ENCODE results near the gene DYNLT1.
"Not testable (repeated sequence)": the region's sequence is repeated elsewhere in the genome, so short reads cannot be mapped to it uniquely, and the experiment has no call there.

Gene DYNLT1

DNA sequence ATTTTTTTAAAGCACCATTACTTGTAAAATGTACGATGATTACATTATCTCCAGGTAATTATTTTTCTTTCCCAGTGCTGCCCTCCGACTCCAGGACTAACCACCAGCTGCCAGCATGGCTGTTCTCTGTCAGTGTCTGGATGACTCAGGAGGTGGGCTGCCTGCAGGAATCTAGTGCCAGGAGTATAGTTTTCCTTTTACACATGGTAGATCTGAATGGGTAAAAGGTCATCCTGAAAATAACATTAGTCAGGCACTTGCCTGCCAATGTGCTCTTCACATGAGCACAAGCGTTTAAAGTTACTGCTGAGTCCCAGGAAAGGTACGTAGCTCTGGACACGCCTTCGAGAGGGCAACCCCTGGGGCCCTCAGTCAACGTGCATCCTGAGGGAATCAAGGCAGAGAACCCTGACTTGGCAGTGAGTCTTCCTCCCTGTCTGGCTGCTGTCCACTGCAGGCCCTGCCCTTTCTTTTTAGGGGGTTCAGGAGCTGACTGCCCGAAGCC, 2.4 kb downstream of the DYNLT1 start:
- DNase-seq (ENCODE audit: low read depth) = peak; percentile 66

DNA sequence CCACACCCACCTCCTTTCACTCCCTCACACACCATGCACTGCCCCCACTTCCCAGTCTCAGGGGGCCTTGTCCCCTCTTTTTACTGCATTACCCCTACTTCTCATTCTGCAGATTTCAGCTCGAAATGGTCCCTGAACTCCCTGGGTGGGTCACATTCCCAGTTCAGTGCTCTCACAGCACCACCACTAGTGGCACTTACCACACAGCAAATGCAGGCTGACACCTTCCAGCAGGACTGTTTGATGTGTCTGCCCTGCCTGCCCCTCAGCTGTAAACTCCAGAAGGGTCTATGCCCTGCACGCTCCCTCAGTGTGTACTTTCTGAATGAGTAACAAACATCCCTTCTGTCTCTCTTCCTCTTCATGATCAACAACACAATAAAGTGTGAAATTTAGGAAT, 4.0 kb downstream of the DYNLT1 start:
- DNase-seq (ENCODE audit: low read depth) = no peak

DNA sequence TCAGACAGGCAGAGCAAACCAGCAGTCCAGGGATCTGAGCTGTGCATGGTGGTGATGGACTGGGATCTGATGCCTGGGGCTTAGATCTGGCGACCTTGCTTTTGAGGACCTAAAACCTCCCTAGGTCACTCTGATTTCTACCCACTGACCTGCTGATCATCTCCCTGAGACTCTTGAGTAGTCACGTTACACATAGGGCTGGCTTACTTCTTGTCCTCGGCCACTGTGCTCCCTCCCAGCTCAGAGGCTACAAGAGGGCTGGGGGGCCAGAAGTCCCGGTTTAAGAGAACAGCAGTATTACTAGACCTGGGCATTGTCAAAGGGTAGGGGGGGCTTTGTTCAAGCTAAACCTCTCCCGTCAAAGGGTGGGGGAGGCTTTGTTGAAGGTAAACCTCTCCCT, 5.5 kb downstream of the DYNLT1 start:
- no peak for DNase-seq (ENCODE audit: low read depth)

DNA sequence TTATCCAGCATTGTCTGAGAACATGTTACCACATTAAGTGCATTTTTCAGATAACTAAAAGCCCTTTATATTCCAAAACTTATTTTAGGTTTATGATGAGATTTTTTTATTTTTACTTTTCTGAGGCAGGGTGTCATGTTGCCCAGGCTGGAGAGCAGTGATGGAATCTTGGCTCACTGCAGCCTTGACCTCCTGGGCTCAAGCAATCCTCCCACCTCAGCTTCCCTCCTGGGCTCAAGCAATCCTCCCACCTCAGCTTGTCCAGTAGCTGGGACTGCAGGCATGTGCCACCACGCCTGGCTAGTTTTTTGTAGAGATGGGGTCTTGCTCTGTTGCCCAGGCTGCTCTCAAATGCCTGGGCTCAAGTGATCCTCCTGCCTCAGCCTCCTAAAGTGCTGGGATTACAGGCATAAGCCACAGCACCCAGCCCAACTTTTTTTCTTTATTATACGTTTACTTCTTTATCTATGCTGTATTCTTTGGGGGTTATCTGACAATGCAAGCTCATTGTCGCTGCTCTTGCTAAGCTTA, 6.2 kb downstream of the DYNLT1 start:
- peak; percentile 11 for DNase-seq (ENCODE audit: low read depth)

DNA sequence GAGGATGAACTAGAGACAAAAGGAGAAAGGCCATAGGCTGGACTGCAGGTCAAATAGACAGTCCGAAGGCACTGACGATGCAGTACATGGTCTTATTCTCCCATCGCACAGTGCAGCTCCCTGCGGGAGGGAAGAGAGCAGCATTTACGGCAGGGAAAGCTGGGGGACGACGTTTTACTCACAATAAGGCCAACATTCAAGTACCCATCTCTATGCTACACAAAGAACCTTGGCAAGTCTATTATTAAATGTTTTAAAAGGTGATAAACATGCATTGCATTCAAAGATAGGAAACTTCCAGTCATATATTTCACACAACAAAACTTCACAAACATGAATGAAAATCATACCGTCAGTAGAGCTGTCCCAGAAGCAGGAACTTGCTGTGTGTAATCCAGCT, 7.8 kb downstream of the DYNLT1 start:
- DNase-seq (ENCODE audit: low read depth) = no peak

DNA sequence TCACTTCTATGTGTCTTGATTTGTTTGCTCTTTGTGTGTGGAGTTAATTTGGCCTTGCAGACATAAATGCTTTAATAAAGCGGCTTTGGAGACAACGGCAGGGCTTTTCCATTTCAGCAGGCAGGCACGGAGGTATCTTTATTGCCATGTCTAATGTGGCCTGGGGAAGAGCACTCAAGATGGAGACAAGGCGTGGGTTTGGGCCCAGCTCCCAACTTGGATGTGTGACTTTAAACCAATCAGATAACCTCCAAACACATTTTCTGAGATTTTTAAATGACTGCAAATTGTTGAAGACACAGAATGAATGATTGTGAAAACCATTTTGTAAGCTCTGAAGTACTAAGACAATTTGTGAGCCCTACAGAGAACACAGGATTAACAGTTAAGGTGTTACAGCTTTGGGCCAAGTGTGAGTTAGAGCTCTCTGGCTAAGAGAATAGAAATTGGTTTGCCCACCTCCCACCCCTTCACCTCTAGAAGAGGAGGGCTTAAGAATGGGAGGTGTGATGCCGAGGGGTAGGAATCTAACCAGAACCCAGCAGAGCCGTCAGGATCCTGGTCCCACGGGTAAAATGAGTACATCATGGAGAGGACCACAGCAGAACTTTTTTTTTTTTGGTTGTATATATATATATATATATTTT, 9.0 kb downstream of the DYNLT1 start:
- DNase-seq (ENCODE audit: low read depth) = no peak

DNA sequence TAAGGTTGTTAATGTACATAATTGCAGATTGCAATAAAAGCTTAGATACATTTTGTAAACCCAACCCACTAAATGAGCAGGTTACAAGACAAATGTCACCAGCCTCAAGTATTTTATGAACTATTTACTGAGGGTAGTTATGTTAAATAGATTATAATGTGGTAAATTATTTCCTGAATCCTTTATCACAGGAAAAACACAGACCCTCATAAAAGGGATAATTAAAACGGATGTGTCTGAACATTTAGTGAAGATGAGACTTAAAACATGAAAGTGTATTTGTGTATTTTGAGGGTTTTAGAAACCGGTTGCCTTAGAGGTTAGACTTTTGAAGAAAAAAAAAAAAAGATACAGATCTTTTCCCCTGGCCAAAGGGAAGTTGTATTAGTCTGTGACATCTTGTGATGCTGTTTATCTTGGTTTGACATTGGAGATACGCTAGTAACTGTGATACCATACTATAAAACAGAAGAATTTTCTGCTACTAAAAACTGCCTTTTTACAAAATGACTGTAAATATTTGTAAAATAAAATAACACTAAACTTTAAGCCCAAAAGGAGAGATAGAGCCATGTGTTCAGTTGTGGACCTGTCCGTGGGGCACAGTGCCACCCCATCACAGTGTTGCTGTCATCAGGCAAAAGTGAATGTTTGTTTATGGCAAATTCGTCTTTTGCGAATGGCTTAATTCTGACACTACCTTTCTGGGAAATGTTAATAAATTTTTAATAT, 9.7 kb downstream of the DYNLT1 start:
- DNase-seq (ENCODE audit: low read depth) = no peak

DNA sequence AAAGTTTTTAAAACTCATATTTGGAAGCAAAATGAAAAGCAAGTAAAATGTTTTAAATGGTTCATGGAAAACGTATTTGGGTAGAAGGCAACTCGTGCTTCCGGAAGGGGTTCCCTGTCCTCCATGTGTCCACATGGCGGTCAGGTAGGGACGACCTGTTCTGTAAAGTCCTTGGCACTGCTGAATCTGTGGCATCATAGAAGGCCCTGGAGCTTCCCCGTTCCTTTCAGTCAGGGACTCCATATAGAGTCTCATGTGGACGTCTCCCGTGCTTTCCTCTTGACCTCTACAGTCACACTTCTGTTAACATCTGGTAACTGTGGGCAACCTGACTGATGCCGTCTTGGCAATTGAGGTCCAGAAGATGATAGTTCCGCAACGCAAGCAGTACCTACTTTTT, 11.4 kb downstream of the DYNLT1 start:
- DNase-seq (ENCODE audit: low read depth) = no peak

DNA sequence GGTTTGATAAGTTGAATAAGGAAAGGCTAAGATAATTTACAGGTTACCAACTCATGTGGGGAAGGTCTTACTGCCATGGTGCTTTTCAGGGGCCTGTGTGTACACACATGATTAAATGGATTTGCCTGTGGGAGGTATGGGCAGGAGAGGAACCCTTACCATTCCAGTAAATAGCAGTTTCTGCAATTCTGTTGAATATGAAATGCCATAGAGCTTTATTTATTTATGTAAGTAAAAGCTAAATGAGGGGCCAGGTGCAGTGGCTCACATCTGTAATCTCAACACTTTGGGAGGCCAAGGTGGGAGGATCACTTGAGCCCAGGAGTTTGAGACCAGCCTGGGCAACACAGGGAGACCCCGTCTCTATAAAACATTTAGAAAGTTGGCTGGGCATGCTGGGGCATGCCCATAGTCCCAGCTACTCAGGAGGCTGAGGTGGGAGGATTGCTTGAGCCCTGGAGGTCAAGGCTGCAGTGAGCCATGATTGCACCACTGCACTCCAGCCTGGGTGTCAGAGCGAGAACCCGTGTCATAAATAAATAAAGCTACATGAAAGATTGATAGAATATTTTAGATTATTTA, 11.9 kb downstream of the DYNLT1 start:
- DNase-seq (ENCODE audit: low read depth) = not testable (repeated sequence)

DNA sequence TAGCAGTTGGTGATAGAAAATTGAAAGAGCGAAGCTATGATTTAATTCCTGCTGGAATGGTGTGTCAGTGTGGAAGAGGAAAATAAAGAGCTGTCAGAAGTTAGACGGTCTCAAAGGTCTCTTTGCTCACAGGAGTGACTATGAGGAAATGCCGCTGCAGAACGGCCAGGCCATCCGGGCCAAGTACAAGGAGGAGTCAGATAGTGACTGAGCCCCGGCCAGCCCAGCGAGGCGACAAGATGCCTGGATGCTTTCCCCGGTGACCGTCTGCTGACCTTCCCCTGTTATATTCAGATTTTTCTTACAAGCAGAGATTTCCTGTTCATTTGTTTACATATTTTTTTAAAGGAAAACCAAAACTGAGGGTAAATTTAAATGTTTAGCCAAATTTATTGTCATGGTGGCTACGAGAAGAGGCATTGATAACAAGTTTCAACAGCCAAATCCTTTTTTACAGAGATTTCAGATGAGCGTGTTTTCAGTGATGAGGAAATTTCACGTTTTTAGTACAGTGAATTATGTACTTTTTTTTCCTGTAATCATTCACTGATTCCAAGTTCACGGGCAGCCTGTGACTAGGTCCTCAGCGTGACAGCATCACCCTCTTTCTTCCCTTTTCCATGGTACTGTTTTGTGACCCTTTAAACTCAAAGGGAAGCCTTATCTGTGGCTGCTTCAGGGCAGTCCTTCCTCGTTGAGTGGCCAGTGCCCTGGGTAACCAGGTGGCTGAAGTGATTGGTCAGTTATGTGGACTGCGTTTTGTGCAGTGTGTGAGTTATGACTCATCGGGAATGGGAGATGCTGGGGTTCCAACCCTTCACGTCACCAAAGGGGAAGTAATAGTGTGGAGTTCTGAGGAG, 12.6 kb downstream of the DYNLT1 start:
- peak; percentile 83 for DNase-seq (ENCODE audit: low read depth)

DNA sequence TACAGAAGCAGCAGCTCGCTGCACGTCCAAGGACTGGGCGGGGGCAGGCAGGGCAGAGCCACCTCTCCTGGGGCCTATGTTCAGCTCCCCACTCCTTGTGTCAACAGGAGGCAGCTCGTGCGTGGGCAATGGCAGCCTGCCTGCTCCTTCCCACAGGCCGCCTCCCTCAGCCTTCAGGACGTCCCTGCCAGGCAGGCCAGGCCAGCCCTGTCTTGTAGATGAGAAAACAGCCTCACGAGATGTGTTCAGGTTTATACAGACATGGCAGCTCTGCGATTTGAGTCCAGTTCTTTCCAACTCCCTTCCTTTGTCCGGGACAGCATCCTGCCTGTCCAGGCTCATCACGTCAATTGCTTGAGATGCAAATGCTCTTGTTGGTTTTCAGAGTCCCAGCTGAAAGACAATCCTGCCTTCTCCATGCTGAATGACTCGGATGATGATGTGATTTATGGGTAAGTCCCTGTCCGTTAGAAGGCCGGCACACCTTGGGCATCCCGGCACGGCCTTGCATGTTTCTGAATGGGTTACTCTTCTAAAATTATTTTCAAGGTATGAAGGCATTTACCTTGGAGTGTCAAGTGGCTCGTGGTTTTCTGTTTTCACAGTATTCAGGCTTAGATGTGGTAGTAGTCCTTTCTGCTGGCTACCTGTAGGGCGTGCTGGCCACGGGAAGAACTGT, 13.5 kb downstream of the DYNLT1 start:
- DNase-seq (ENCODE audit: low read depth) = peak; percentile 37

DNA sequence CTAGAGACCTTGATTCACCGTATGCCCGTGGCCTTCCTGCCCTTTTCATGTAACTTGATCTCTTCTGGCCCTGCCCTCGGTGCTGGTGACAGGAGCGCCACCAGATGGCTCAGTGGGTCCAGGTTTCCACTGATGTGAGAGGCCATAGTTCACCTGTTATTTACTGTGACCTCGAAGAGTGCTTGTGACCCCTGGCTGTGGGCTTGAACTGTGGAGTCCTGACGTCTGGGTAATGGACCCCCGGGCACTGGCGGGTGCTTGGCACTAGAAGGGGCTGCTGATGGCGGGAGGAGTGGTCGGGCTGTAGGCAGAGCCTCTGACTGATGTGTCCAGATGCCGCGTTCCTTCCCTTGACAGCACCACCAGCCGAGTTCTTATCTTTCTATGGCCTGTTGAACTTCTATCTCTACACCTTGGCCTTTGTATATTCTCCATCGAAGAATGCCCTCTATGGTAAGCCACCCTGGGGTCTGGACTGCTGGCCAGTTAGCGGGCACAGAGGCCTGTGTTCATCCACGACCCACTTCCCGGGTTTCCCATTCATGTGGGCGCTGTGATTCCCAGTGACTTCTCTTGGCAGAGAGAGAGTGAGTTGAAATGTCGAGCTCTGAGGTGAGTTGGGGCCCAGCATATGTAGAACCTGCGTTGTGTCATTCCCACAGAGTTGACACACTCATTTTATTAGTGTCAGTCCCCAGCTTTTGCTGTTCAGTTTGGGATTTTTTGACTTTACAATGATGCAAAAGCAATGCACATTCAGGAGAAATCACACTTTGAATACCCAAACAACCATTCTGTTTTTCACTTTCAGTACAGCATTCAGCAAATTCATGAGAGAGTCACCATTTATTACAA, 14.9 kb downstream of the DYNLT1 start:
- no peak for DNase-seq (ENCODE audit: low read depth)

DNA sequence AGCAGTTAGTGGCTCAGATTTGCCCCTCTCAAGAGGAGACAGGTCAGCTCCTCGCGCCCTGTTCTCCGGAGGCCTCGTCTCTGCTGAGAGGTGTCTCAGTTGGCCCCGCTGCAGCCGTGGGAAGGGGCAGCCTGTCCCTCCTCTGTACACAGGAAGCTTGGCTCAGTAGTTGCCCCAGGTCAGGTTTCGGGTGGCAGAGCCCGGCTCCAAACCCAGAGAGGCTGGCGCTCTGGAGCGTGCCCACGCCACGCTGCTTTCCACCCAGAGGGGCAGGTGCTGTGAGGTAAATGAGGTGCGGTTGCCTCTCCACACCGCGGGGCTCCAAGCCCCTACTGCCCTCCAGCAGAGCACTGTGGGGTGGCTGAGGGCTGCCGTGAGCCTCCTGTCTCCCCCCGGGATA, 16.0 kb downstream of the DYNLT1 start:
- no peak for DNase-seq (ENCODE audit: low read depth)

DNA sequence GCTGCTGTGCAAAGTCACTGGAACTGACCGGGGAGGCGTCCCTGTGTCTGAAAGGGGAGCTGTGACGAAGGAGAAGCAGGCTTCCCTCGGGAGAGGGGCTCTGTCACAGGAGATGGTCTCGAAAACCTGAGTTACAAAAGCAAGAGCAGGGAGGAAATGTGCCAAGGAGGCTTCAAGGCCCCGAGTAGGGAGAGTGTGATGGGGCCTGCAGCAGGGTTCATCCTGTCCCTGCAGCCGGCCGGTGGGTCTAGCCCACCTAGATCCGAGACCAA, 16.7 kb downstream of the DYNLT1 start:
- no peak for DNase-seq (ENCODE audit: low read depth)

DNA sequence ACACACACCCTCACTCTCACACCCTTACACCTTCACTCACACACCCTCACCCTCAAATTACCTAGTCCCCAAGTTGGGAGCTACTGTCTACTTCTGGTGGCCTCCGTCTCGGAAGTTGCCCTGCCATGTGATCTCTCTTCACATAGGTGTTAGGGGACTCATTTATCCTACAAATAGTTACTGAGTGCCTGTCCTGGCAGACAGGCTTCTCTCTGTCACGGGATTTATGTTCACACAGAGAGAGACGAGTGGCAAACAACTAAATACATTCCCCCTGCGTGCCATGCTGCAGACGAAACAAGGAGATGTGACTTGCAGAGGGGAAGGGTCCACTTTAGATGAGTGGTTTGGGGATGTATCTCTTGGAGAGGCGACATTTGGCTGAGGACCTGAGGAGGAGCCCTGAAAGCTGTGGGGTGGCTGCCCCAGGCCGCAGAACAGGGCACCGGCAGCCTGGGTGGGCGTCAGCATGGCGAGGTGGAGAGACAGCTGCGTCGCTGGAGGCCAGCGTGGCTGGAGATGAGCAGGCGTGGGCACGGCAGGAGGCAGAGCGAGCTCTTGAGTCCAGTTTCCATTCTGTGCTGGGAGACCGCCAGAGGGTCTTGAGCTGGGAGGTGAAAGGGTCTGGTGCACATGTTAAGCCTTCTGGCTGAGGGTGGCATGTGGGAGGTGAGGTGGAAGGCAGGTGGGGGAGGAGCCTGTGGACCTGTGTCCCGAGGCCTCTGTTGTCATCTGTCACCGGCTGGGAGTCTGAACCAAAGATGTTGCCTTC, 17.2 kb downstream of the DYNLT1 start:
- no peak for DNase-seq (ENCODE audit: low read depth)

DNA sequence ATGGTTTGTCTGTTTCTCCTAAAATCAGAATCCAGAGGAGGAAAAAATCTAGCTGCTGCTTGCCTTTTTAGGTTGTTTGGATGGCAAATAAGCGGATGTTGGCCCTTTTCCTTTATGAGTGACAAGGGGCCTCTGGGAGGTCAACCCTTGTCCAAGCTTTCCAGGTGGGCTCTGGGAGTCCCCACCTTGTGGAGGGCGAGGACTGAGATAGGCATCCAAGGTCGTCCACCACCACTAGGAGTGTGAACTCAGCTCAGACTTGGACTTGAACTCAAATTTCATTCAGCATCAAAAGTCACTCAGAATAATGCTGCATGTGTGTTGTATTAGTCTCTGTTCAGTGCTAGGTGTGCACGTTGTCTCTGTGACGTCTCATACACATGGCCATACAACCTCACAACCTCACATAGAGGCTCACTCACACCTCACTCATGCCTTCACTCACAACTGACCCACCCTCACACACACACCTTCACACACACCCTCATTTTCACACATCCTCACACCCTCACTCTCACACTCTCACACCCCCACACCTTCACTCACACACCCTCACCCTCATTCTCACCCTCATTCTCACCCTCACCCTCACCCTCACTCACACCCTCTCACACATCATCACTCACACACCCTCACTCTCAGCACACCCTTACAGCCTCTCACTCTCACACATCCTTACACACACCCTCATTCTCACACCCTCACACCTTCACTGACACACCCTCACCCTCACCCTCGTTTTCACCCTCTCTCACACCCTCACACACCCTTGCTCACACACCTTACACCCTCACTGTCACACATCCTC, 18.0 kb downstream of the DYNLT1 start:
- DNase-seq (ENCODE audit: low read depth) = no peak

DNA sequence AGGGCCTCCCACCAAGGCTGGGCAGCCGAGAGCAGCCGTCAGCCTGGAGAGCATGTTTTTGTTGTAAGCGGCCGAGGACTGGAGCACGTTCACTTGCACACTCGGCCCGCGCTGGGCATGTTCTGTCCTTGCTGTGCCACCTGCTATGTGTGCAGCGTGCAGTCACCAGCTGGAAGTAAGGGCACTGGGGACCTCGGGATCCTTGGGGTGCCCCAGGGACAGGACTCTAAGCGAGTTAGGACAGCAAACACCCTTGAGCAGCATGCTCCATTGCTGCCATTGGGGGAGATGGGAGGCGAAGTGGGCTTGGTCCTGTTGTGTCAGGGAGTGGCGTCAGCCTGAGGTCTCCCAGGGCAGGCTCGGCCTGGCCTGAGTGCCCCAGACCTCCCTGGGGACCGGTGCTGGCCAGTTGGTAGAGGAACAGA, 18.6 kb downstream of the DYNLT1 start:
- DNase-seq (ENCODE audit: low read depth) = no peak

DNA sequence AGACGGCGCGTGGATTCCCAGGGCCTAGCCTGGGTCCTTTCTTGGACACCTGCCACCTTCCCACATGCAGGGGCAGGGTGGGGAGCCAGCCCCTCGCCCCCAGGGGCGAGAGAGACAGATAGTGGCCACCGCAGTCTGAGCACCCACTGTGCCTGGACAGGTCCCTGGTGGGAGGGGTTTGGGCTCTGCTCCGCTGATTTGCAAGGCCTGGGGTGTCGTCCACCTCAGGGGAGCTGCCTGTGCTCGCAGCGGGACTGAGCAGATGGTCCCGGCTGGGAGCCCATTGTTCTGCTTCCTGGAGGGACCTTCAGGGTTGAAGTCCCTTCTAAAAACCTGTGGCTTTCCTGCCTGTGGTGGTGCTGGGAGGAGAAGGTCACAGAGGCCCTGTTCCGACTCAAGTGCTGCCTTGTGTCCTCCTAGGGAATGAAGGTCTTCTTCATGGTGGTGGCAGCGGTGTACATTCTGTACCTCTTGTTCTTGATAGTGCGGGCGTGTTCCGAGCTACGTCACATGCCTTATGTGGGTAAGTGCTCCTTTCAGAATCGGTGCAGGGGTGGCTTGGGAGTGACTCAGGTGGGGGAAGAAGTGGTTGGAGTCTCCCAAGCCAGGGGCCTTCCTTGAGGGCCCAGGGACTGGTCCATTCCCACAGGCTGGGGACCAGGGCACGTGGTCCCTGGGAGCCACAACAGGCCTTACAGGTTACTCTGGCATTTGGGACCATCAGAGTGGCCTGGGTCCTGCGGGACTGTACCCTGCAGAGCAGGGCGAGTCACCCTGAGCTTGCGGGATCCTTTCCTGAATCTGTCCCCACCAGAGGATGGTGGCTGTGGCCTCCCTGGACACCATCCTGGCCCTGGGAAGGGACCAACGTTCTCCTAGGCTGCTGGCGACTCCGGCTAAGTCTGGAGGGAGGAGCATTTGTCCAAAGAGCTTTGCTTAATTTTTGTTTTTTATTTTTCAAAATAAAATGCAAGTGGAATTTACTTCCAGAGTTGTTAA, 19.6 kb downstream of the DYNLT1 start:
- DNase-seq (ENCODE audit: low read depth) = no peak

All from EH (cell line).